LNCaP clone FGC (cell line): Measurements from ENCODE around the gene ZNF624.
A peak's percentile ranks its signal among the peaks of the same experiment; 100 is the strongest.

Source experiments
- DNase-seq: peaks from one replicate; pipeline ENCODE4 v3.0.0-alpha.2; 2011; ENCODE audit warnings: low read depth
- H3K4me3 ChIP-seq: 2 replicates; pipeline ENCODE4 v1.5.1; 2011; ENCODE audit warnings: mild to moderate bottlenecking, low read depth, low read length, control low read depth
- CTCF ChIP-seq: IDR thresholded peaks from 2 replicates; pipeline ENCODE4 v1.5.1; 2012; ENCODE audit warnings: mild to moderate bottlenecking; ENCODE audit not compliant: control insufficient read depth, insufficient read depth; ENCODE audit errors: extremely low read depth

Gene ZNF624

DNA sequence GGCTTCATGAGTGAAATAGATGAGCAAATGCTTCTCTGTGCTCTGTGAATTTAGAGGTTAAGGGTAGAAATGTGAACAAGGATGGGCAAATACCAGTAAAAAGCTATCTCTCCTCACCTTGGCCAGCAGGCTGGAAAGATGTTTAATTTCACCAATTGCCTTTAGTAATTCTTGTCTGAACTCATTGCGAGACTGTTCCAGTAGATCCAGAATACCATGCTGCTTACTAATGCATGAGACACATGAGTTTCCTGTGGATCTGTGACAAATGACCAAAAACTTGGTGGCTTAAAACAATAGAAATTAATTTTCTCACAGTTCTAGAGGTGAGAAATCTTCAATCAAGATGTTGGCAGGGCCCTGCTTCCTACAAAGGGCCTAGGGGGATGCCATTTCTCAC is 9.3 kb upstream of the ZNF624 start:
- H3K4me3 ChIP-seq: no peak overlapping the region
- TF ChIP-seq CTCF: no peak
- DNase-seq: no peak

DNA sequence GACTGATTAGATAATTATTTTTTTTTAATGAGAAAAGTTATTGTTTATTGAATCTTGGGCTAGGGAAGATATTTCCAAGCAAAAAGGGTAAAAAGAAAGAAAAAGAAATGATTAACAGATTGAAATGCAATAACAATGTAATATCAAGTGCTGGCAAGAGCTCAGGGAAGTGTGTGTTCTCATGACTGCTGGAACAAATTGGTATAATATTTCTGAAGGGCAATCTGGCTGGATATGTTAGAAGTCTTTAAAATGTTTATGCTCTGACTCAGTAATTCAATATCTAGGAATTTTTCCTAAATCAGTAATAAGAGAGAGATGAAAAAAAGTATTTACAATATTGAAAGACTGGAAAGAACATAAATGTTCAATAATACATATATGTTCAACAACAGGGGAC is 7.6 kb upstream of the ZNF624 start:
- H3K4me3 ChIP-seq: no peak overlapping the region
- DNase-seq: no peak
- TF ChIP-seq CTCF: no peak

- peak overlapping the region; percentile 65 for H3K4me3 ChIP-seq
- no peak for DNase-seq
- no peak for TF ChIP-seq CTCF
Measured at GRCh38 chr17:16652847-16653366, 743 bp downstream of the ZNF624 start.

GRCh38 chr17:16652252-16652651 is 1.4 kb downstream of the ZNF624 start:
- DNase-seq: no peak
- H3K4me3 ChIP-seq: peak overlapping the region; percentile 65
- TF ChIP-seq CTCF: no peak

DNA sequence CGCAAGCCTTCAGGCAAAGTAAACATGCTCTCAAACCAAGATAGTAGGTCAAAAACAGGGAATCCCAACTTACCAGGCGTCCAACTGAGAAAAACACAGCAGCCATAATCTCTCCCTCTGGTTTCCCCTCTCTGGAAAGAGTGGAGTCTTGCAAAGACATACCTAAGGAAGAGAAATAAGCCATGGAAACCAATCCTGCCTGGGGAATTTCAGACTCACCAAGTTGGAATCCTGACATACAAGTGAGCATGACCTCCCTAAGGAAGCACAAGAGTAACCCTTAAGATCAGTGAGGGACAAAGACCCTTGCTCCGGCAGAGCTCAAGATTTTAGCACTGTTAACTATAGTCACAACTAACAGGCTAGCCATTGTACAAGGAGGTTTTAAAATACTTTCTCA is 4.1 kb downstream of the ZNF624 start:
- no peak overlapping the region for H3K4me3 ChIP-seq
- TF ChIP-seq CTCF: no peak
- DNase-seq: no peak

GRCh38 chr17:16639438-16639837 is 14.2 kb downstream of the ZNF624 start:
- no peak for DNase-seq
- H3K4me3 ChIP-seq: no peak overlapping the region
- TF ChIP-seq CTCF: no peak

- TF ChIP-seq CTCF: no peak
- H3K4me3 ChIP-seq: no peak overlapping the region
- no peak for DNase-seq
Measured at GRCh38 chr17:16623282-16623681, 30.4 kb downstream of the ZNF624 start.
